Nucleus accumbens (tissue), 56 donors: ENCODE data around the gene CACNA2D3.

ENCODE experiments used
- DNase-seq, 56 donors: peaks; one replicate each; lab custom pipeline; 2025; lab: John Stamatoyannopoulos, UW

Gene CACNA2D3

GRCh38 chr3:54511766-54512365 lies 389.5 kb downstream of the CACNA2D3 start:
- DNase-seq, result no peak

GRCh38 chr3:54514006-54514405 lies 391.7 kb downstream of the CACNA2D3 start:
- no peak for DNase-seq

DNA sequence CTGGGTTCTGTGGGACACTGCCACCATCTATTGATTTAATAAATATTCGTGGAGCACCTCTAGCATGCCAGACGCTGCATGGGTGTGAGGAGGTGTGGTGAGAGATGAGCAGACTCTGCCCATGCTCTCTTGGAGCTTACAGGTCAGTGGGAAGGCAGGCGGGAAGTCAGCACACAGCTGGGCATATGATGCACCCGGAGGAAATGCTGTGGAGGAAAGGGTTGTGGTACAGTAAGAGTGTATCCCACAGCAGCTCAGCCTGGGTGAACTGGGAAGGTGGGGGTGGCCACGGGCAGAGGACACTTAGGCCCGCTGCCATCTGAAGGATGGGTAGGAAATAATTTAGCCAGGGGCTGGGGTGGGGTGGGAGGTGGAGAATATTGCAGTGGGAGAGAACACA lies 392.1 kb downstream of the CACNA2D3 start:
- DNase-seq, result no peak

DNA sequence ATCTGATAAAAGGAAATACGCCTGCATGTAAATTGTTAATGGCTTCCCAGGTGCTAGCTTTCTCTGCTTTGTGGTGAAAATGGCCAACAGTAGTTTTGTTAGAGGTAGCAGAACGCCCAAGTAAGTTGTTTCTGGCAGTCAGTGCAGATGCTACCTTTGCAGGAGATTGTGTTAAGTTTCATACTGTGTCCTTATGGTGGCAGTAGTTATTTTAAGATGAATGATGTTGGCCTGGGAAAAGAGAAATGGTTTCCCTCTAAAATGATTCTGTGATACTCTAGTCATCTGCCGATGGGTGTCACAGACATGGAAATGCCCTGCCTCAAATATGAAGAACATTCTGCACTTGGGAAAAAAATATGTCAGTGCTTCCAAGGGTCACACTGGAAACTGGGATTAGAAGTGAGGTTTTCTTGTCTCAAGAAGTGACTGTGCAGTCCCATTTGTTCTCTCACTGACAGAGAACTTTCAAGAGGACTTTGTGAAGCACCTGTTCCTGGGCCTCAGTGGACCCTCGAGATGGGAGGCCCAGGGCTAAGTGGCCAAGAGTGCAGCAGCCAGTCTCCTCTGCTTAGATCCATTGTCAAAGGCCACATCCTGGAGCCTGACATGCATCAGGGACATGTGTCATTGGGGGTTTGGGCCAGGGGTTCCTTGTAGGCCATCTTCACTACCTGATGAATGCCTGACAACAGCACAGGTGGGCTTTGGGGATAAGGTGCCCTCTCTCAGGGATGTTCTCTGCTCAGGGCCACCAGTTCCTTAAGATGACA lies 393.3 kb downstream of the CACNA2D3 start:
- DNase-seq, result no peak

GRCh38 chr3:54517424-54517823 lies 395.1 kb downstream of the CACNA2D3 start:
- no peak for DNase-seq

DNA sequence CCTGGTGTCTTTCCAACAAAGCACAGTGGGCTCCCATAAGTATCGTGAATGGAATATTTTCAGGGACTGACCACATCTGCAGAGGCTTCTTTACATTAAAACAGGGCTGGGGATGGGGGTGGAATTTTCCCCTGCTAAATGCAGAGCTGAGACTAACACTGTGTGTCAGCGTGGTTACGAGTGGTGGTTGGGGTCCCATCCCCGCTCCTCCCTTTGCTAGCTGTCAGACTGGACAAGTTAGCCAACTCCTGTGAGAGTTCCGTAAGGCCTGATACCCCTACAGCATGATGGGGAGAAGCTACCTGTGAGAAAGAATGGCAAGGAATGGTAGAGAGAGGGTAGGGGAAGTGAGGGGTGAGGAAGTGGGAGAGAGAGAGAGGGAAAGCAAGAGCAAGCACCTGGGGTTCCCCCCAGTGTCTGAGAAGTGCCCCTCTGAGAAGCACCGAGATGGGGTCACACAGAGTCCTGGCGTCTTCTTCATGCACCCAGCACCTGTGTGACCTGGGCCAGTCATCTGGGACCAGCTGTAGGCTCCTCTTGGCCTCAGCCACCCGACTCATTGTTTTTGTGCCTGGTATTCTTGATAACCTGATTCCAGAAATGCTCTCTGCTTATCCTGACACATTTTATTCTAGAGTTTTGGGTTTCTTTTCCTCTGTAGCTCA lies 395.8 kb downstream of the CACNA2D3 start:
- no peak for DNase-seq

DNA sequence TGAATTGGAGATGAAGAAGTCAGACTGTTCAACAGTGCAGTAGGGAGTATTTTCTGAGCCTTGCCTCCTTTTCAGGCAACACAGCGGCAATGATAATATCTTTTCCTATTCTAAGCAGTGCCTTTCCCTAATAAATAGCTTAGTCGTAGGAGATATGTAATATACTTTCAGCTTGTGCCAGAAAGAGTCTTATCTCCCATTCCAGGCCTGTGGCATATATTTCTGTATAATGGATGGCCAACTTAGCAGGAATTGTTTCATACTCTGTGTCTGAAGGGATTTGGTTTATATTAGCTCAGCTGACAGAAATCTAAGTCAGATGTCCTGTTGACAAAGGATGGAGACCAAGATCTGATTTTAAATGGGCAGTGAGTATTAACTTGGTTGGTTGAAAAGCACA lies 397.1 kb downstream of the CACNA2D3 start:
- no peak for DNase-seq

- no peak for DNase-seq
These were observed 397.7 kb downstream of the CACNA2D3 start for GRCh38 chr3:54520060-54520459.

GRCh38 chr3:54527521-54527920 lies 405.2 kb downstream of the CACNA2D3 start:
- DNase-seq, result no peak

- DNase-seq, result no peak
These were observed 405.6 kb downstream of the CACNA2D3 start for GRCh38 chr3:54527953-54528352.

GRCh38 chr3:54528668-54529067 lies 406.3 kb downstream of the CACNA2D3 start:
- DNase-seq, result no peak

- no peak for DNase-seq
These were observed 407.7 kb downstream of the CACNA2D3 start for GRCh38 chr3:54530091-54530490.

- no peak for DNase-seq
These were observed 408.6 kb downstream of the CACNA2D3 start for GRCh38 chr3:54530944-54531343.

DNA sequence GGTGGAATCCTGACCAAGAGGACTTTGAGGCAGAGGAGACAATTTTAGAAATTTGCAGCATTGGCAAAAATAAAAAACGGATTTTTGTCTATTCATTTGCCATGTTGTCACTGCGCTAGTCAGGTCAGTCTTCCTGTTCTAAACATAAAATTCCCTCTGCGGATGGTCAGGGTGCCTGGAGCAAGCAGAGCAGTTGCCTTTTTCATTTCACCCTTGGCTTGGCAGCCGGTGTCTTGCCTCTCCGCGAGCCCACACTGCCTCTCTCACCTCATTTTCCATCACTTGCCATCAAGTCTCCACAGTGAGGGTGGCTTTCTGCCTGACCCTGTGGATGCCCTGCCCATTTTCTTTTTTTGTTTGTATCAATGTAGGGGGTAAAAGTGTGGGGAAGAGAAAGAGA lies 409.4 kb downstream of the CACNA2D3 start:
- DNase-seq, result no peak

DNA sequence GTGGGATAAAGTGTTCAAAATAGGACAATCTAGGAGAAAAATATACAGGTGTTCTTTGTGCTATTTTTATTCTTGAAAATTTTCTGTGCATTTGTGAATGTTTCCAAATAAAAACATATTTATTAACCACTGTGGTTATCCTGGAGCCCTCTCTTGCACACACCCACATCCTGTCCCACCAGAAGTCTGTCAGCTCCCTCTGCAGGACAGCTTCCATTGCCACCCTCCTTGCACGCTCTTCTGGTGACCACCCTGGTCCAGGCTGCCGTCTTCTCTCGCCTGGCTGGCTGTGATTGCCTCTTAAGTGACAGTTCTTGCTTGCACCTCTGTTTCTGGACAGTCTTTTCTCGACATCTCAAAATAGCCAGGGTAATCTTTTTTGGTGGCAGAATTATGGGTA lies 411.5 kb downstream of the CACNA2D3 start:
- DNase-seq, result no peak

DNA sequence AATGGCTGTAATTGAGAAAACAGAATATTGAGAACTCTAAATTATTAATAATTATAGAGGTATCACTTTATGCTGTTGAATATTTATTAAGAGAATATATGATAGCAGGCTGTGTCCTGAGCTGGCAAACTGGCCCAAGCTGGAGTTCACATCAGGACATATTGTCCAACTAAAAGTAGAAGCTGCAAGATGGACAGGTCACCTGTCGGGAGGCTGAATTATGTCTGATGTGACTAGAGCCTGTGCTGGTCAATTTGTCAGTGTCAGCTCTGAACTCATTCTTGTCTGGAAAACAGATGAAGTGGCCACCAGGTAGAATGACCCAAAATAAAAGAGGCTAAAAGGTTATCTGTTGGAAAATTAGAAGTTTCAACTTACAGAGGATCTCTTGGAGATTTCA lies 413.3 kb downstream of the CACNA2D3 start:
- no peak for DNase-seq

DNA sequence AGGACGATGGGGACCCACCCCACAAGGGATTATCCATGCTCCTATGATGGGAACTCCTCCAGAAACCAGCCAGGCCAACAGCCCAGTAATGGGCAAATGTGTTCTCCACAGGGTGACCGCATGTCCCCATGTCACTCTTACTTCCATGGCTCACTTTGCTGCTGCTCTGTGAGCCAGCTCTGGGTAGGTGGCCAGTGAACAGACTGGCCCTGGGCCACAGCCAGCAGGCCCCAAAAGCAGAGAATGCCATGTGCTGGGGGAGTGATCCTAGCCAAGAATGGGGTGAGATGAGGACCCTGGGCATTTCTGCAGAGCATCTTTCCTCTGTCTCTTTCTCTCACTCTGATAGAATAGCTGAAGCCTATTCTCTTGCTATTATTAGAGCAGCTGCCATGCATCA lies 414.1 kb downstream of the CACNA2D3 start:
- DNase-seq, result no peak

DNA sequence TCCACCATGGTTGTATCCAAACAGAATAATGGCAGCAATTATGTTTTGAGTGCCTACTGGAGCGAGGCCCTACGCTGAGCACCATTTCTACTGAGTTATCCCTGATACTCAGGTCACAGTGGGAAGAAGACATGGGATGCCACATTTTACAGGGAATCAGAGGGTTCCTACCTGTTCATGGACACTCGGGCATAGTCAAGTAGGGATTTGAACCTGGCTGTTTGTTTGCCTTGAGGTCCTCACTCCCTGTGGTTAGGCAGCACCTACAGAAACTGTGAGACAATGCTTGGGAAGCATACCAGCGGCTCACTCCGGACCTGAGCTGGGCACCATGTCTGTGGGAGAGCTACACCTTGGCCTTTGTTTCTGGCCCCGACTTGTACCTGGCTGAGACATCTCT lies 415.2 kb downstream of the CACNA2D3 start:
- DNase-seq, result no peak

- DNase-seq, result no peak
These were observed 416.0 kb downstream of the CACNA2D3 start for GRCh38 chr3:54538346-54538745.

- no peak for DNase-seq
These were observed 419.0 kb downstream of the CACNA2D3 start for GRCh38 chr3:54541369-54541768.

- no peak for DNase-seq
These were observed 421.1 kb downstream of the CACNA2D3 start for GRCh38 chr3:54543446-54543845.

DNA sequence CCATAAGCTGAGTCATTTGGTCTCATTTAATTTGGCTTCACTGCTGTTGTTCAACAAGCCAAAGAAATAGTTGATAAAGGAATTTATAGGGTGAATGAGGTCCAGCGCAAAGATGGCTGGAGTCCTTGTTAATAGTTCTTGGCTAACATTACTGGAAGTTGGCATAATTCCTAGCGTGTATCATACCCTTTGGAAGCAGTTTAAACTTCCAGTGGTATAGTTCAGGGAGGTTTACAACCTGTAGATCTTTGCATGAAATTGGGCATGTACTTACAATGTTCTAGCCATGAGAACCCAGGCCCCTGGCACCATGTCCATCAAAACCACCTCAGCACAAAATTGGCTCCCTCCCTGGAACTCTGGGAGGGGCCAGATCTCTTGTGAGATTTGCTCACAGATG lies 424.7 kb downstream of the CACNA2D3 start:
- no peak for DNase-seq
